Measurements from ENCODE around the gene SECISBP2L.

- no peak for TF ChIP-seq POLR2AphosphoS5 (IDR thresholded peaks at IDR 0.05; ENCODE audit: low read depth, low read length)
- TF ChIP-seq TAF1 (IDR thresholded peaks at IDR 0.05; ENCODE audit: borderline replicate concordance, insufficient read depth, low read length): no peak
- TF ChIP-seq REST (IDR thresholded peaks at IDR 0.05; ENCODE audit: insufficient read depth in 1 of 2, low read depth in 2 of 2, low read length in 2 of 2): no peak
- no peak for TF ChIP-seq SIN3A (IDR thresholded peaks at IDR 0.05; ENCODE audit: borderline replicate concordance, insufficient read depth, low read length)
- TF ChIP-seq FOXP2 (optimal IDR thresholded peaks at IDR 0.05; ENCODE audit: borderline replicate concordance, extremely low read depth, extremely low read length, insufficient read depth): no peak
These were observed 37.4 kb upstream of the SECISBP2L start for GRCh38 chr15:49083401-49084284.
